K562 (cell line): ENCODE data around the gene LHB. TPM values are rescaled to one million over a fixed set of nuclear protein-coding genes. Genes with fewer than 3 reads are reported as not detected.

Experiments
- CHAMP1 ChIP-seq: fragments of 450-650 bp; IDR thresholded peaks from 2 replicates; pipeline ENCODE4 v1.6.1; 2016; ENCODE audit warnings: mild to moderate bottlenecking
- CREB1 ChIP-seq, 2 experiments: sonication (generic) in 1 of 2; formaldehyde crosslinking in 1 of 2; IDR thresholded peaks; 2 replicates each; pipeline versions ENCODE4 v1.6.1 to v1.8.0; 2012 to 2022; ENCODE audit warnings: inconsistent platforms in 1 of 2, mild to moderate bottlenecking in 1 of 2, missing genetic modification reagents in 1 of 2, moderate library complexity in 1 of 2
- CREM ChIP-seq: IDR thresholded peaks from 2 replicates; pipeline ENCODE4 v1.6.1; 2014; ENCODE audit warnings: antibody characterized with exemption, low read depth
- CTBP1 ChIP-seq: fragments of 450-650 bp; IDR thresholded peaks from 2 replicates; pipeline ENCODE4 v1.6.1; 2016; ENCODE audit warnings: borderline replicate concordance
- ETV1 ChIP-seq: fragments of 450-650 bp; conservative IDR thresholded peaks from 2 replicates; pipeline ENCODE4 v1.6.1; 2016; ENCODE audit warnings: missing genetic modification characterization, control low read depth, low read depth, missing compliant biosample characterization
- FUS ChIP-seq: fragments of 200-400 bp; formaldehyde crosslinking; optimal IDR thresholded peaks from 2 replicates; pipeline ENCODE3; 2017; ENCODE audit warnings: low read depth, low read length
- GATAD2A ChIP-seq: fragments of 450-650 bp; IDR thresholded peaks from 2 replicates; pipeline ENCODE4 v1.6.1; 2017
- GTF2F1 ChIP-seq: IDR thresholded peaks from 2 replicates; pipeline ENCODE4 v1.6.1; 2011; ENCODE audit warnings: low read depth, low read length, improper control_type of control experiment
- MCM3 ChIP-seq: fragments of 450-650 bp; IDR thresholded peaks from 2 replicates; pipeline ENCODE4 v1.6.1; 2016
- MEF2D ChIP-seq: conservative IDR thresholded peaks from 2 replicates; pipeline ENCODE4 v1.6.1; 2016; ENCODE audit warnings: low read depth, missing genetic modification characterization, missing compliant biosample characterization
- MIER1 ChIP-seq: fragments of 450-650 bp; IDR thresholded peaks from 2 replicates; pipeline ENCODE4 v1.6.1; 2016; ENCODE audit warnings: antibody characterized with exemption, mild to moderate bottlenecking, low read depth
- MITF ChIP-seq: IDR thresholded peaks from 2 replicates; pipeline ENCODE4 v1.6.1; 2014; ENCODE audit warnings: antibody characterized with exemption
- MYC ChIP-seq, 2 experiments: fragments of 250-450 bp in 1 of 2; sonication (Bioruptor Pico) in 1 of 2; IDR thresholded peaks; 2 replicates each; pipeline versions ENCODE4 v1.5.1 to v1.6.1; 2012 to 2021; ENCODE audit warnings: low read depth in 2 of 2, borderline replicate concordance in 1 of 2, improper control_type of control experiment in 1 of 2, low read length in 1 of 2, mild to moderate bottlenecking in 1 of 2, moderate library complexity in 1 of 2
- NBN ChIP-seq: fragments of 450-650 bp; IDR thresholded peaks from 2 replicates; pipeline ENCODE4 v1.6.1; 2016; ENCODE audit warnings: low read depth, mild to moderate bottlenecking
- NRF1 ChIP-seq, 2 experiments: fragments of 450-650 bp; IDR thresholded peaks in 1 of 2; conservative IDR thresholded peaks in 1 of 2; 2 replicates each; pipeline ENCODE4 v1.6.1; 2014; ENCODE audit warnings: mild to moderate bottlenecking in 2 of 2
- POU5F1 ChIP-seq: fragments of 150-350 bp; IDR thresholded peaks from 2 replicates; pipeline ENCODE4 v1.6.1; 2014; ENCODE audit warnings: borderline replicate concordance, low read length, low read depth, mild to moderate bottlenecking; ENCODE audit not compliant: partially characterized antibody
- RFX1 ChIP-seq: fragments of 450-650 bp; IDR thresholded peaks from 2 replicates; pipeline ENCODE4 v1.6.1; 2016; ENCODE audit warnings: mild to moderate bottlenecking, moderate library complexity
- SAFB2 ChIP-seq: fragments of 200-400 bp; formaldehyde crosslinking; IDR thresholded peaks from 2 replicates; pipeline ENCODE4 v1.6.1; 2018; ENCODE audit warnings: borderline replicate concordance, low read length, low read depth, moderate library complexity; ENCODE audit not compliant: severe bottlenecking
- SMAD4 ChIP-seq: fragments of 250-450 bp; sonication (Bioruptor Pico); conservative IDR thresholded peaks from 2 replicates; pipeline ENCODE4 v1.8.0; 2021; ENCODE audit warnings: inconsistent platforms, mild to moderate bottlenecking, moderate library complexity
- ZBTB17 ChIP-seq: fragments of 450-650 bp; formaldehyde crosslinking; IDR thresholded peaks from 2 replicates; pipeline ENCODE4 v1.4.0; 2020; ENCODE audit warnings: mild to moderate bottlenecking
- ZNF165 ChIP-seq: fragments of 250-450 bp; sonication (Bioruptor Pico); IDR thresholded peaks from 2 replicates; pipeline ENCODE4 v1.4.0; 2020; ENCODE audit warnings: borderline replicate concordance
- ZNF263 ChIP-seq: sonication (generic); formaldehyde crosslinking; IDR thresholded peaks from 2 replicates; pipeline ENCODE4 v1.8.0; 2022; ENCODE audit warnings: mild to moderate bottlenecking, missing genetic modification reagents, borderline replicate concordance
- ZNF707 ChIP-seq: fragments of 250-450 bp; sonication (Bioruptor Pico); conservative IDR thresholded peaks from 2 replicates; pipeline ENCODE4 v1.8.0; 2022; ENCODE audit warnings: inconsistent platforms, mild to moderate bottlenecking, moderate library complexity
- ZNF778 ChIP-seq: fragments of 450-650 bp; formaldehyde crosslinking; IDR thresholded peaks from 2 replicates; pipeline ENCODE4 v1.4.0; 2020; ENCODE audit warnings: mild to moderate bottlenecking, moderate library complexity
- ZNF79 ChIP-seq: fragments of 250-450 bp; sonication (Bioruptor Pico); IDR thresholded peaks from 2 replicates; pipeline ENCODE4 v1.4.0; 2020; ENCODE audit warnings: low read depth, mild to moderate bottlenecking, moderate library complexity
- polyA plus RNA-seq, 8 experiments: library from polyadenylated mRNA; depleted of rRNA in 4 of 8; stranded (reverse) in 5 of 8; unstranded in 3 of 8; fragments of >200 nt; fragmentation: Nextera tagmentation in 2 of 8; fragmentation: Illumina TruSeq in 1 of 8; extraction: Ambion mirVana in 2 of 8; extraction: Trizol in 1 of 8; gene quantifications; 2 replicates each; pipeline versions ENCODE4 v1.2.1 to v1.2.3, GENCODE V29; 2011 to 2014; ENCODE audit warnings: inconsistent platforms in 1 of 8, missing spikeins in 1 of 8
- total RNA-seq, 7 experiments: library from RNA; depleted of rRNA in 6 of 7; stranded (reverse); fragments of >200 nt in 6 of 7; fragmentation: Illumina TruSeq in 2 of 7; extraction: Trizol in 2 of 7; gene quantifications; 2 replicates each; pipeline versions ENCODE4 v1.2.1 to v1.2.3, GENCODE V29; 2011 to 2021; ENCODE audit warnings: low replicate concordance in 1 of 7

The LHB gene
- total and polyA plus RNA-seq, 9 of the 15 experiments (the other 6 are each of a cell fraction or from before 2014, with no cell fraction given) = 0.54 TPM; not detected in 8

- TF ChIP-seq POU5F1 = no peak
- TF ChIP-seq MIER1 = no peak
- TF ChIP-seq NBN = peak; percentile 8; the same call in 1 of the 2 replicates
- no peak for TF ChIP-seq ZNF778
- no peak for TF ChIP-seq CHAMP1
- no peak for TF ChIP-seq MCM3
- no peak for TF ChIP-seq MITF
- peak; percentile 91 for TF ChIP-seq MYC (IDR thresholded peaks at IDR 0.05; ENCODE audit: low read depth, low read length)
- TF ChIP-seq MYC (CRISPR knock-in tag; IDR thresholded peaks at IDR 0.05; ENCODE audit: borderline replicate concordance, low read depth) = no peak
- TF ChIP-seq CREM = peak; percentile 87
- TF ChIP-seq GATAD2A = peak; percentile 98
- TF ChIP-seq GTF2F1 = peak; percentile 40; the same call in 1 of the 2 replicates
- no peak; the same call in 1 of the 2 replicates for TF ChIP-seq ZNF79 (CRISPR knock-in tag)
- peak; percentile 90 for TF ChIP-seq SMAD4 (CRISPR knock-in tag)
- TF ChIP-seq SAFB2 = no peak
- TF ChIP-seq FUS = no peak
- peak; percentile 74 for TF ChIP-seq CREB1 (IDR thresholded peaks at IDR 0.05)
- TF ChIP-seq CREB1 (CRISPR knock-in tag; IDR thresholded peaks at IDR 0.05) = peak; percentile 85
- TF ChIP-seq NRF1 (conservative IDR thresholded peaks at IDR 0.05 in 1 of 2, IDR thresholded peaks at IDR 0.05 in 1 of 2) = peak; percentile 87 to 89
- TF ChIP-seq ZNF165 (CRISPR knock-in tag) = no peak
- TF ChIP-seq RFX1 = no peak; the same call in 1 of the 2 replicates
- TF ChIP-seq ZNF707 (CRISPR knock-in tag) = no peak
- TF ChIP-seq ZNF263 (CRISPR knock-in tag) = peak; percentile 83
- TF ChIP-seq ZBTB17 (CRISPR knock-in tag) = no peak
- TF ChIP-seq CTBP1 = peak; percentile 65; the same call in 1 of the 2 replicates
- peak; percentile 52 for TF ChIP-seq ETV1 (tag)
- no peak for TF ChIP-seq MEF2D
Measured at GRCh38 chr19:48993175-48994034, 23.5 kb downstream of the LHB start, which contains the start of the genes GYS1 and RUVBL2 (continued).
